GM12801 (cell line): ENCODE data around the gene CCDC85C.

Experiments used
- TF ChIP-seq, protein P1 (sequence below): IDR thresholded peaks from one replicate; pipeline ENCODE4 v1.5.1; 2011; ENCODE audit warnings: control low read depth; ENCODE audit not compliant: insufficient read length; ENCODE audit errors: extremely low read depth

Gene CCDC85C

GRCh38 chr14:99451234-99451633, 152.8 kb downstream of the CCDC85C start:
- TF ChIP-seq, protein P1, sequence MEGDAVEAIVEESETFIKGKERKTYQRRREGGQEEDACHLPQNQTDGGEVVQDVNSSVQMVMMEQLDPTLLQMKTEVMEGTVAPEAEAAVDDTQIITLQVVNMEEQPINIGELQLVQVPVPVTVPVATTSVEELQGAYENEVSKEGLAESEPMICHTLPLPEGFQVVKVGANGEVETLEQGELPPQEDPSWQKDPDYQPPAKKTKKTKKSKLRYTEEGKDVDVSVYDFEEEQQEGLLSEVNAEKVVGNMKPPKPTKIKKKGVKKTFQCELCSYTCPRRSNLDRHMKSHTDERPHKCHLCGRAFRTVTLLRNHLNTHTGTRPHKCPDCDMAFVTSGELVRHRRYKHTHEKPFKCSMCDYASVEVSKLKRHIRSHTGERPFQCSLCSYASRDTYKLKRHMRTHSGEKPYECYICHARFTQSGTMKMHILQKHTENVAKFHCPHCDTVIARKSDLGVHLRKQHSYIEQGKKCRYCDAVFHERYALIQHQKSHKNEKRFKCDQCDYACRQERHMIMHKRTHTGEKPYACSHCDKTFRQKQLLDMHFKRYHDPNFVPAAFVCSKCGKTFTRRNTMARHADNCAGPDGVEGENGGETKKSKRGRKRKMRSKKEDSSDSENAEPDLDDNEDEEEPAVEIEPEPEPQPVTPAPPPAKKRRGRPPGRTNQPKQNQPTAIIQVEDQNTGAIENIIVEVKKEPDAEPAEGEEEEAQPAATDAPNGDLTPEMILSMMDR: no peak

- TF ChIP-seq, protein P1: no peak
These were observed 153.7 kb downstream of the CCDC85C start for GRCh38 chr14:99450266-99450665.
